Smooth muscle cell (in vitro differentiated cells): Measurements from ENCODE around the gene RPL23. TPM values are rescaled to one million over a fixed set of nuclear protein-coding genes. Genes with fewer than 3 reads are reported as not detected.

Experiments
- DNase-seq: peaks from one replicate; lab custom pipeline; 2025; ENCODE audit not compliant: unreplicated experiment; lab: John Stamatoyannopoulos, UW
- H2AFZ ChIP-seq: fragments of 200-600 bp; sonication (generic); 2 replicates; pipeline ENCODE4 v1.6.0; 2016; ENCODE audit warnings: antibody characterized with exemption, low read depth, mild to moderate bottlenecking
- H3F3A ChIP-seq: fragments of 200-600 bp; sonication (generic); 2 replicates; pipeline ENCODE4 v1.6.0; 2017; ENCODE audit warnings: antibody characterized with exemption, low read depth
- H3K27ac ChIP-seq: fragments of 200-600 bp; sonication (generic); 2 replicates; pipeline ENCODE4 v1.5.1; 2016; ENCODE audit warnings: low read depth, mild to moderate bottlenecking
- H3K27me3 ChIP-seq: fragments of 200-600 bp; sonication (generic); 2 replicates; pipeline ENCODE4 v1.6.1; 2016; ENCODE audit warnings: low read depth, mild to moderate bottlenecking
- H3K36me3 ChIP-seq: fragments of 200-600 bp; sonication (generic); 2 replicates; pipeline ENCODE4 v1.5.1; 2016; ENCODE audit warnings: low read depth
- H3K4me1 ChIP-seq: fragments of 200-600 bp; sonication (generic); 2 replicates; pipeline ENCODE4 v1.5.1; 2016; ENCODE audit warnings: low read depth
- H3K4me2 ChIP-seq: fragments of 200-600 bp; sonication (generic); 2 replicates; pipeline ENCODE4 v1.6.0; 2016; ENCODE audit warnings: mild to moderate bottlenecking
- H3K4me3 ChIP-seq: fragments of 200-600 bp; sonication (generic); 2 replicates; pipeline ENCODE4 v1.5.1; 2016; ENCODE audit warnings: mild to moderate bottlenecking
- H3K79me2 ChIP-seq: fragments of 200-600 bp; sonication (generic); 2 replicates; pipeline ENCODE4 v1.6.0; 2016; ENCODE audit warnings: low read depth, mild to moderate bottlenecking
- H3K9ac ChIP-seq: fragments of 200-600 bp; sonication (generic); 2 replicates; pipeline ENCODE4 v1.6.0; 2016; ENCODE audit warnings: low read depth
- H3K9me3 ChIP-seq: fragments of 200-600 bp; sonication (generic); replicated peaks from 2 replicates; pipeline ENCODE4 v1.5.1; 2016; ENCODE audit warnings: low read depth
- H4K20me1 ChIP-seq: fragments of 200-600 bp; sonication (generic); 2 replicates; pipeline ENCODE4 v1.6.0; 2016; ENCODE audit warnings: low read depth
- CTCF ChIP-seq: fragments of 200-600 bp; sonication (generic); IDR thresholded peaks from 2 replicates; pipeline ENCODE4 v1.5.1; 2017; ENCODE audit warnings: borderline replicate concordance, mild to moderate bottlenecking, antibody characterized with exemption; ENCODE audit not compliant: insufficient read depth, poor library complexity, severe bottlenecking
- WGBS: methylation state at CpG from one replicate; pipeline ENCODE4 v1.1.7; 2016; ENCODE audit warnings: low lambda C conversion rate; 5-methylcytosine and 5-hydroxymethylcytosine counted together
- polyA plus RNA-seq: library from polyadenylated mRNA; unstranded; fragments of >200 nt; fragmentation: Nextera tagmentation; extraction: Ambion mirVana; gene quantifications from 2 replicates; pipeline ENCODE4 v1.2.1, GENCODE V29; 2016
- total RNA-seq: library from RNA; depleted of rRNA; stranded (reverse); fragments of >200 nt; gene quantifications from 2 replicates; pipeline ENCODE4 v1.2.3, GENCODE V29; 2014

Gene RPL23
- total and polyA plus RNA-seq, 2 experiments from 2014 or later: 435 to 1,715 TPM

GRCh38 chr17:38896346-38896954 is 42.9 kb upstream of the RPL23 start:
- H3K27ac ChIP-seq: peak overlapping the region; percentile 56
- no peak overlapping the region for H3K4me3 ChIP-seq
- no peaks in the 10 kb centered on the region for H3K27me3 ChIP-seq
- peak overlapping the region; percentile 24 for H3K9ac ChIP-seq
- H3K4me2 ChIP-seq: peak overlapping the region; percentile 55
- H3K4me1 ChIP-seq: peaks cover 50% of the 10 kb centered on the region
- WGBS: 41% methylated on average over 13 of the region's 13 CpGs
- no peak for DNase-seq
- no peaks in the 10 kb centered on the region for H3K9me3 ChIP-seq
- peaks cover 100% of the 10 kb centered on the region for H4K20me1 ChIP-seq
- H3K79me2 ChIP-seq: peaks cover 5% of the 10 kb centered on the region
- no peak for TF ChIP-seq CTCF
- H3F3A ChIP-seq: peaks cover 55% of the 10 kb centered on the region
- no peaks in the 10 kb centered on the region for H3K36me3 ChIP-seq
- H2AFZ ChIP-seq: no peak overlapping the region

GRCh38 chr17:38894276-38894675 is 40.8 kb upstream of the RPL23 start:
- H3K27me3 ChIP-seq: no peaks in the 10 kb centered on the region
- H2AFZ ChIP-seq: no peak overlapping the region
- peak overlapping the region; percentile 68 for H3K27ac ChIP-seq
- H4K20me1 ChIP-seq: peaks cover 100% of the 10 kb centered on the region
- H3K9me3 ChIP-seq: no peaks in the 10 kb centered on the region
- peaks cover 49% of the 10 kb centered on the region for H3F3A ChIP-seq
- no peak for TF ChIP-seq CTCF
- H3K79me2 ChIP-seq: peaks cover 20% of the 10 kb centered on the region
- H3K36me3 ChIP-seq: no peaks in the 10 kb centered on the region
- H3K4me1 ChIP-seq: peaks cover 40% of the 10 kb centered on the region
- no peak for DNase-seq
- WGBS: 58% methylated on average over 7 of the region's 7 CpGs
- no peak overlapping the region for H3K4me3 ChIP-seq
- no peak overlapping the region for H3K9ac ChIP-seq
- peak overlapping the region; percentile 64 for H3K4me2 ChIP-seq

GRCh38 chr17:38893607-38894006 is 40.1 kb upstream of the RPL23 start:
- 30% methylated on average over 6 of the region's 6 CpGs for WGBS
- Histone ChIP-seq H3K36me3 (no peaks in the 10 kb centered on the region), H3K79me2 (peaks cover 27% of the 10 kb centered on the region)

More at GRCh38 chr17:38893607-38894006, 40.1 kb upstream of the RPL23 start:
- no peak for DNase-seq
- H3K9me3 ChIP-seq: no peaks in the 10 kb centered on the region
- H3K4me2 ChIP-seq: peak overlapping the region; percentile 64
- H3K9ac ChIP-seq: no peak overlapping the region
- H2AFZ ChIP-seq: no peak overlapping the region
- H3K27me3 ChIP-seq: no peaks in the 10 kb centered on the region
- no peak overlapping the region for H3K4me3 ChIP-seq
- peak overlapping the region; percentile 68 for H3K27ac ChIP-seq
- TF ChIP-seq CTCF: no peak
- peaks cover 40% of the 10 kb centered on the region for H3K4me1 ChIP-seq
- H4K20me1 ChIP-seq: peaks cover 100% of the 10 kb centered on the region
- H3F3A ChIP-seq: peaks cover 43% of the 10 kb centered on the region
